ENCODE data around the gene OR5AP2.
"Not testable (repeated sequence)": the region's sequence is repeated elsewhere in the genome, so short reads cannot be mapped to it uniquely, and the experiment has no call there.

Gene OR5AP2
- total RNA-seq: 0 to 0.05 (median 0) reads per million in 18 experiments

DNA sequence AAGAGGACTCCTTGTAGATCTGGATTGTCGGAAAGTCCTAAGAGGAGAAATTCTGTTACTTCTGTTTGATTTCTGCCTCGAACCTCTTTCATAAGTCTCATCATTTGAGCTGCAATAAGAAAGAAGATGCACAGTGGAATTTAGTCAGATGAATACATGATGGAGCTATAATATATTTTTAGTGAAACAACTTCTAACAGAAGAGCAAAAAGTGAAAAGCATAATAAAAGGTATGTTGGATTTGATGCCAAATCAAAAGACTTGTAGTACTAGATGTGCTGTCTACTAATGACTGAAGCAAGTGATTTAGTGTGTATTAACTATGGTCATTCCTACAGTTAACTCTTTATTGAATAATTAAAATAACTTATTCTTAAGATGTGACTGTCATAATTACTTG is at the start of gene OR5AP2:
Gene OR5AP2, minus strand, starts transcription at position 101 of the 400 bp plus-strand sequence. Its CDS starts 0 bp downstream, at position 101.
- DNase-seq: no peak

DNA sequence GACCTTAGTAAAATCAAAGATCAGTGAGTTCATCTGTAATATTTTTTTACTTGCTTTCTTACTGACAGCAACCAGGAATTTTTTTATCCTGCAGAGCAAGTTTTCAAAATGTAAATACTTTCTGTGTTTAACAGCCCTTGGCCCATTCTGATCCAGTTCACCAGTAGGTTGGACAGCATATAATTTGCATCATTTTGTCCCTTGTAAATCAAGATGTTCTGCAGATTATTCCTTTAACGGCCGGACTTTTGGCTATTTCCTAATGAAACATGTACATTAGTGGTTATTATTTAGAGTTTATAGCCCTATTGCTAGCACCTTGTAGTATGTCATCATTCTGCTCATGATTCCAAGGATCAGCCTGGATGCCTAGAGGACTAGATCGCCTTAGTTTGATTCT is 48.9 kb upstream of the OR5AP2 start:
- DNase-seq: not testable (repeated sequence)

DNA sequence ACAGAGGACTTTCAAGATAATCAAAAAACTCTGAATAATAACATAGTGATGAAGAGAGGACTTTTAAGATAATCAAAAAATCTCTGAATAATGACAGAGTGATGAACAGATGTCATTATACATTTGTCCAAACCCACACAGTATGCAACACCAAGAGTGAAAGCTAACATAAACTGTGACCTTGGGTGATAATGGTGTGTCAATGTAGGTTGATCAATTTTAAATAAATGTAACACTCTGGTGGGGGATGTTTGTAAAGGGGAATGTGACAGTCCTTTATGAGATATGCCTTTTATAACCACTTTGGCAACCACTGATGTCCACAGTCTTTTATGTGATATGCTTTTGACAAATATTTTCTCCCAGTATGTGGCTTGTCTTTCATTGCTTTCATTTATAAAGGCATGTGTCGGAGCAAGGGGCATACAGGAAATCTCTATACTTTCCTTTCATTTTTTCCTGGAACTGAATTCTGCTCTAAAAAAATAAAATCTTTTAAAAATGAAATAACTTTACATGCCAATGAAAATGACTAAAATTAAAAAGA is 46.4 kb upstream of the OR5AP2 start:
- DNase-seq: no peak

DNA sequence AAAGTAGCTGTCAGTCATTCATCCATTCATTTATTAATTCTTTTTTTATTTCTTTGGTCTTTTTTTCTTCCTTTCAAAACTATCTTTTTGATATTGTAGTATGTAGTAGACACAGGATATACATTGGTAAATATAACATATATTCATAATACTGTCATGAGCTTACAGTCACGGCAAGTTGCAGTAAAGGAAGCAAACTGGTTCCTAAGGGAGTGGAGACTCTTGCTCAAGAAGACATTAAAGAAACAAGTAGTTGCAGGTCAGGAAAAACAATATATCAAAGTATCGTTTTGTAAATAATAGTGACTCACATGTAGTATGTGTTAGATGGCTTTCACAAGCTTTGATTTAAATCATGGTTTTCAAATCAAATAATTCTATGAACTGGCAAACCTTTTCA is 28.7 kb upstream of the OR5AP2 start:
- DNase-seq: no peak

DNA sequence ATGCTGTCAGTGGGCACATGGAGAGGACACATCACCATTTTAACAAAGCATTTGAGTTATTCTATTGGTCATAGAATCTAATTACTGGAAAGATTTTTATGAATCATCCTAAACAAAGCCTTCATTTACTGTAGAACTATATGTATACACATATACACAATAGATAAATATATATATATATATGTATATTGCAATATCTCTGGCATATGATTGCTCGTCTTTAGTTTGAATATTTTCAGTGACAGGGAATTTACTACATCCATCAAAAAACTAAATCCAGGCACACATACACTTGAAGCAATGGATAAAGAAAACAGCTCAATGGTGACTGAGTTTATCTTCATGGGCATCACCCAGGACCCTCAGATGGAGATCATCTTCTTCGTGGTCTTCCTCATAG is 21.1 kb upstream of the OR5AP2 start, which contains the start of gene OR5AR1:
Gene OR5AR1, plus strand, starts transcription at position 301 of the 400 bp plus-strand sequence. Its CDS starts 0 bp downstream, at position 301.
- DNase-seq: no peak

DNA sequence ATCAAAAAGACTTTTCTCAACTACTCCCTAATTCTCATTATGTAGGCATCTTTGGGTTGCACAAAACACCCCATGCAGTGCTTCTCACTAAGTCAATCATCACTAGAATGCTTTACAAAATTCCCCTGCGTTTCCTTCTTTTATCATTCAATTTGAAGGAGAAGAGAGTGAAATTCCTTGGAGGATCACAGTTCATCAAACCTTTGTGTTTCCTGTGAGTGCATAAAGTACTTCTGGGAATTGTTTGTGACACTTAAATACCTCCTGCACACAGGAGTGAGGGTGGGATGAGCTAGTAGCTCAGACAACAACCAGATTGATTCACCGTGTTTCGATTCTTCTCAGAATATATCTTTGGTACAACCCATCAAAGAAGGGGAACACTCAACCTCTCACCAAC is 17.5 kb upstream of the OR5AP2 start:
- no peak for DNase-seq

DNA sequence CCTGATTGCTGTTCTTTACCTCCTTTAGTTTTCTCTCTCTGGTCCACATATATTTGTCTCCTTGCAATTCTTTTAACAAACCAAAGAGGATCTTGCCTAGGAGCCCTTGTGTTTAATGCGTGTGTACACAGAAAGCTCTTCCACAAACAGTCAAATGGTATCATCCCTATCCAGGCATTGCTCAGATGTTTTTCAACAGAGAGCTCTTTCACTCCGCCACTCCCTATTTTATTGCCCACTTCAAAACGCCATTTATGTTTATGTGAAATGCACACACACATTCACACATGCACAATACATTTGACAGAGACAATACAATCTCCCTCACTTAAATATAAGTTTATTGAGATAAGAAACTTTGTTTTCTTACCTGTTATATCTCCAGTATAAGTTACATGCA is 4.7 kb downstream of the OR5AP2 start:
- DNase-seq: no peak

DNA sequence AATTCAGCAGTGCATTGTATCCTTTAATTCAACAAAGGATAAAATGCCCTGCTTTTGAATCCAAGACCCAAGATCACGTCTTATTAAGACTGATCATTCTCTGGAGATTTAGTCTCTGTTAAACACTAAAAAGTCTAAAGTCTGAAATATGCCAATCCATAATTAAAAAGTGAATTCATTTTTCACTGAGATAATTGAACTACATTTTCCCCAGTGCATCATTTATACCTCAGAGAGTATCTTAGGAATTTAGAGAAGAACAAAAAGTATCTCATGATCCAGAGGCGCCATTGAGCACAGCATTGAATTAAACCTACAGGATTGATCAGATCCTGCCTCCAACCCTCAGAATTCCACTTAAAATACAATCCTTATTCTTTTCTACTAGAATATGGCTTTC is 5.4 kb downstream of the OR5AP2 start:
- DNase-seq: no peak

DNA sequence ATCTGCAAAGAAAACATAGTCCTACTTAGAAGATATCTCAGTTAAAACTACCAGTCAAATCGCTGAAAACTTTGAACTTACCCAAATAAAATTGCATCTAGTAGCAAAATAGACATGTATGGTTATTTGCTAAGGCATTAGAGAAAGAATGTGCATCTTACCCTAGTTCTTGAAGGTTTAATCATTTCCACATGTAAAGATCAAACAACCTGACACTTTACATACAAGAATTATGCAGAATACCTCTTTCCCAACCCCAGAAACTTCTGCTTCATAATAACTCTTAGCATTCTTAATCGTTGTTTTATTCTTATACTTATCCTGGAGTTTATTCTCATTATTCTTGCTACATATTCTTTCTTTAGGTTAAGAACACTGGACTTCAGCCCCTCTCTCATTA is 9.9 kb downstream of the OR5AP2 start:
- DNase-seq: no peak

DNA sequence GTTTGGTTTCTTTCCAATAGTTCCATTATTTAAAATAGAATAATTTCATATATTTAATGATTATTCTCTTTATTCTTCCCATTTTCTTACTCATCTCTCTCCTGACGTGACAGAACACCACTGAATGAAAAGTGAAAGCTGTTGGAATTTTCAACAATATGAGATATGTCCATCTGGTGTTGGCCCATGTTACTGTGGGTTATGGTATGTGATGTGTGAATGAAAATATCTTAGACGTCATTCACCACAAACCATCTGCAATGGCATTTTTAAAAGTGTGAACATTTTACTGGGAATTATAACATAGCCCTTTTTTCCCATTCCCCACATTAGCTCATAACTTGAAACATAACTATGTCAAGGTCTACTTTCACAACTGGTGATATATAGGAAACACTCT is 16.3 kb downstream of the OR5AP2 start:
- no peak for DNase-seq

DNA sequence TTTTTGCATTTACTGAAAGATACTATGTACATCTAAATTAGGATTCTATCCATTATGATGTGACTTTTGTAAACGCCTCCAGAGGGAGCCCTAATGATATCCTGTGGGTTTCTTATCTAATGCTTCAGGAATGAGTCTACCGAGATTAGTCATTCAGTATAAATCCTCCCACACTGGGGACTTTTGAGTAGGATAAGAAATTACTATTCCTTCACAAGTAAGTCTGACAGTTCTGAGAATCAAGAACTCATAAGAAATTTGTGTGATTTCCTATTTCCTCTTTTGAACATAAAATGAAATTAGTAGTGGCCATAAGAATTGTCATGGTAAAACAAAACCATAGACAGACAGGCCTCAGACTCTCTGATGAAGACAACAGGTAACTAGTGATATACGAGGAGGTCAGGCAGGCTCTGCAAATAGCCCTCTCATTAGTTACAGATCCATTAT is 17.6 kb downstream of the OR5AP2 start:
- DNase-seq: peak; percentile 3 to 5

DNA sequence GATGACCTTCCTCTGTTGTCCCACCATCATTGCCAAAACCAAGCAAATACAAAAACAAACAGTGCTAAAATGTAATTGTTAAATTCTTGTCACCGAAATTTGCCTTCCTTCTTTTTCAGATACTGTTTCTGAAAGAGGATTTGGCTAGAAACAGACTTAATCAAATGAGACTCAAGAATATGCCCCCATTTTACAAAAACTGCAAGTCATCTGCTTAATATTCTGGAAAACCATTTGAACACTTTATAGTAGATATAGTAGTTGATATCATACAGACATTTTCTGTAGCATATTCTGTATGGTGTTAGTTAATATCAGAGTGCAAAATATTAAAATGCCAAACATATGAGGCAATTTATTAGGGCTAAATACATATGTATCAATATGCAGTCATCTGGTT is 31.1 kb downstream of the OR5AP2 start:
- DNase-seq: no peak

DNA sequence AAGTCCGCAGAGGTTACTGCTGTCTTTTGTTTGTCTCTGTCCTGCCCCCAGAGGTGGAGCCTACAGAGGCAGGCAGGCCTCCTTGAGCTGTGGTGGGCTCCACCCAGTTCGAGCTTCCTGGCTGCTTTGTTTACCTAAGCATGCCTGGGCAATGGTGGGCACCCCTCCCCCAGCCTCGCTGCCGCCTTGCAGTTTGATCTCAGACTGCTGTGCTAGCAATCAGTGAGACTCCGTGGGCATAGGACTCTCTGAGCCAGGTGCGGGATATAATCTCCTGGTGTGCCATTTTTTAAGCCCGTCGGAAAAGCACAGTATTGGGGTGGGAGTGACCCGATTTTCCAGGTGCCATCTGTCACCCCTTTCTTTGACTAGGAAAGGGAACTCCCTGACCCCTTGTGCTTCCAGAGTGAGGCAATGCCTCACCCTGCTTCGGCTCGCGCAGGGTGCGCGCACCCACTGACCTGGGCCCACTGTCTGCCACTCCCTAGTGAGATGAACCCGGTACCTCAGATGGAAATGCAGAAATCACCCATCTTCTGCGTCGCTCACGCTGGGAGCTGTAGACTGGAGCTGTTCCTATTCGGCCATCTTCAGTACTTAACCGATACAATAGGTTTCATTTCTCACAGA is 50.0 kb downstream of the OR5AP2 start:
- not testable (repeated sequence) for DNase-seq

Measured in inflammatory macrophage (primary cell).